B cell (primary cell): ENCODE results near the gene KCNC2. TPM values are rescaled to one million over a fixed set of nuclear protein-coding genes. Genes with fewer than 3 reads are reported as not detected.

Source experiments
- ATAC-seq: fragments of 200-7000 bp; cut with Tn5 transposase; one replicate; pipeline ENCODE4 v1.10.0; 2021; ENCODE audit warnings: low read depth, mild to moderate bottlenecking, moderate number of reproducible peaks, moderate library complexity
- CTCF ChIA-PET: fragments of 350-600 bp; sonication (Branson Sonifier 250); formaldehyde crosslinking; loops from one replicate; lab custom pipeline; 2021; ENCODE audit warnings: antibody characterized with exemption, inconsistent platforms; lab: Charles Lee
- POLR2A ChIA-PET: fragments of 350-600 bp; sonication (Branson Sonifier 250); formaldehyde crosslinking; loops from one replicate; lab custom pipeline; 2021; ENCODE audit warnings: antibody characterized with exemption; lab: Charles Lee
- DNase-seq: peaks from one replicate; pipeline ENCODE4 v3.0.0; 2013
- H2AFZ ChIP-seq: 2 replicates; pipeline ENCODE4 v1.6.1; 2012; ENCODE audit warnings: mild to moderate bottlenecking, low read depth, low read length; ENCODE audit not compliant: insufficient read depth, poor library complexity, severe bottlenecking
- H3K27ac ChIP-seq, 2 donors: 1 replicate in 1 of 2; 2 replicates in 1 of 2; pipeline ENCODE4 v1.5.1; 2012 to 2013; ENCODE audit warnings: low read length in 2 of 2, mild to moderate bottlenecking in 2 of 2, moderate library complexity in 1 of 2
- H3K27me3 ChIP-seq, 4 experiments: fragments of 200-600 bp in 1 of 4; sonication (generic) in 1 of 4; replicated peaks in 1 of 4; 1 replicate in 2 of 4; 2 replicates in 2 of 4; pipeline versions ENCODE4 v1.6.1 to v1.7.0; 2013 to 2016; ENCODE audit warnings: low read length in 3 of 4, mild to moderate bottlenecking in 2 of 4, mixed read lengths in 1 of 4, moderate library complexity in 1 of 4; ENCODE audit not compliant: insufficient read depth in 4 of 4, control insufficient read depth in 3 of 4; ENCODE audit errors: control extremely low read depth in 1 of 4
- H3K36me3 ChIP-seq, 2 experiments: replicated peaks in 1 of 2; 1 replicate in 1 of 2; 2 replicates in 1 of 2; pipeline versions ENCODE4 v1.6.1 to v1.7.1; 2013; ENCODE audit warnings: low read length in 1 of 2; ENCODE audit not compliant: insufficient read depth in 2 of 2, control insufficient read depth in 1 of 2; ENCODE audit errors: control extremely low read depth in 1 of 2, extremely low read depth in 1 of 2
- H3K4me1 ChIP-seq, 2 donors: fragments of 200-600 bp in 1 of 2; sonication (generic) in 1 of 2; 1 replicate in 1 of 2; 2 replicates in 1 of 2; pipeline versions ENCODE4 v1.5.1 to v1.6.1; 2013 to 2017; ENCODE audit warnings: low read length in 2 of 2; ENCODE audit not compliant: control insufficient read depth in 2 of 2, insufficient read depth in 2 of 2
- H3K4me2 ChIP-seq: replicated peaks from 2 replicates; pipeline ENCODE3; 2012; ENCODE audit warnings: mild to moderate bottlenecking, low read depth, low read length; ENCODE audit not compliant: poor library complexity, severe bottlenecking
- H3K4me3 ChIP-seq, 5 experiments: fragments of 200-600 bp in 1 of 5; sonication (generic) in 1 of 5; 1 replicate in 3 of 5; 2 replicates in 2 of 5; pipeline versions ENCODE4 v1.5.1 to v1.7.0; 2011 to 2016; ENCODE audit warnings: low read length in 4 of 5, mild to moderate bottlenecking in 4 of 5, low read depth in 2 of 5, control low read depth in 1 of 5, moderate library complexity in 1 of 5; ENCODE audit not compliant: insufficient read depth in 1 of 5; ENCODE audit errors: control extremely low read depth in 1 of 5, extremely low read depth in 1 of 5
- H3K79me2 ChIP-seq: fragments of 200-600 bp; sonication (generic); one replicate; pipeline ENCODE4 v1.6.0; 2016; ENCODE audit warnings: low read length; ENCODE audit not compliant: control insufficient read depth, insufficient read depth
- H3K9ac ChIP-seq: fragments of 200-600 bp; sonication (generic); 2 replicates; pipeline ENCODE4 v1.6.1; 2017; ENCODE audit warnings: mild to moderate bottlenecking, low read length, moderate library complexity
- H3K9me3 ChIP-seq, 3 donors: one replicate each; pipeline versions ENCODE4 v1.6.1 to v1.7.1; 2013; ENCODE audit warnings: low read length in 2 of 3; ENCODE audit not compliant: control insufficient read depth in 2 of 3, insufficient read depth in 1 of 3; ENCODE audit errors: control extremely low read depth in 1 of 3
- H4K20me1 ChIP-seq: 2 replicates; pipeline ENCODE4 v1.6.0; 2012; ENCODE audit warnings: mild to moderate bottlenecking, low read length; ENCODE audit not compliant: insufficient read depth, control insufficient read depth, poor library complexity, severe bottlenecking
- H3K27ac Mint-ChIP-seq: one replicate; pipeline ENCODE4 v1.8.0; 2021; ENCODE audit warnings: mixed read lengths
- H3K27me3 Mint-ChIP-seq: one replicate; pipeline ENCODE4 v1.8.0; 2021; ENCODE audit warnings: mixed read lengths
- H3K4me1 Mint-ChIP-seq: one replicate; pipeline ENCODE4 v1.8.0; 2021; ENCODE audit warnings: mixed read lengths
- H3K4me3 Mint-ChIP-seq: one replicate; pipeline ENCODE4 v1.8.0; 2021; ENCODE audit warnings: mixed read lengths
- H3K9me3 Mint-ChIP-seq: one replicate; pipeline ENCODE4 v1.8.0; 2022; ENCODE audit warnings: mixed read lengths; ENCODE audit not compliant: insufficient read depth
- EZH2 ChIP-seq: IDR thresholded peaks from 2 replicates; pipeline ENCODE4 v1.6.1; 2012; ENCODE audit warnings: borderline replicate concordance, low read depth, mild to moderate bottlenecking, moderate library complexity, low read length; ENCODE audit not compliant: insufficient read depth, poor library complexity, severe bottlenecking
- WGBS: methylation state at CpG from one replicate; pipeline ENCODE4 v1.1.5; 2013; ENCODE audit warnings: missing lambda C conversion rate; ENCODE audit not compliant: insufficient coverage; 5-methylcytosine and 5-hydroxymethylcytosine counted together
- intact Hi-C: fragments of 100-400 bp; cut with micrococcal nuclease; formaldehyde crosslinking; loops from one replicate; pipeline ENCODE4 v1.10.0; 2022
- polyA plus RNA-seq: library from polyadenylated mRNA; depleted of rRNA; stranded (reverse); fragments of >200 nt; gene quantifications from 2 replicates; pipeline ENCODE4 v1.2.3, GENCODE V29; 2012
- total RNA-seq, 2 donors: library from RNA; stranded (reverse); fragments of 120-200 nt in 1 of 2; gene quantifications; 1 replicate in 1 of 2; 2 replicates in 1 of 2; pipeline versions ENCODE4 v1.2.3 to v1.2.4, GENCODE V29; 2013 to 2022
- TF ChIP-seq, protein P1 (sequence below): fragments of 200-600 bp; IDR thresholded peaks from one replicate; pipeline ENCODE4 v1.8.0; 2022; ENCODE audit warnings: antibody characterized with exemption, mild to moderate bottlenecking

Gene KCNC2
- total and polyA plus RNA-seq, 2 donors (not counting 1 experiment from before 2014, with no cell fraction given) = not detected

DNA sequence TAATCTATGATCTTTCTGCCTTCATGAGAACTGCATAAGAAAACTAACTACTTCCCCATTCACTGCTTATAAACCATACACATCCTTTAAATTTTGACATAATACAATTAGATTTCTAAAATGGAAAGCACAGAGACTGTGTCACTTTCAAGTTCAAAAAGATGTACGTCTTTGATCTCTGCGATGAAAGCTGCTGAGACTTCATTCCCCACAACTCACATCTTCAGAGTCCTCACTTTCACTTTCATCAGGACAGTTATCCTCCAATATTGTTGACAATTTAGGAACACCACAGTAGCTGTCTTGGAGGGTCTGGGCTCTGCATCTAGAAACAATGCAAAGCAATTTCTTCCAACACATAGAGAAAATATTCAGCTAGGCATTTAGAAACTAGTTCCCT is 47.9 kb upstream of the KCNC2 start:
- Histone ChIP-seq H3K36me3 (no peaks in the 10 kb centered on the region), H3K4me3 (no peak overlapping the region), H2AFZ (no peak overlapping the region), H3K4me2 (no peak overlapping the region), H3K9me3 (no peaks in the 10 kb centered on the region), H3K4me1 (no peaks in the 10 kb centered on the region), H3K27ac (no peak overlapping the region), H3K79me2 (no peaks in the 10 kb centered on the region), H3K9ac (no peak overlapping the region), H3K27me3 (no peaks in the 10 kb centered on the region), H4K20me1 (no peaks in the 10 kb centered on the region)
- no peak overlapping the region for H3K4me3 Mint-ChIP-seq
- no peaks in the 10 kb centered on the region for H3K27me3 Mint-ChIP-seq
- POLR2A ChIA-PET = no interaction called here
- no peaks in the 10 kb centered on the region for H3K4me1 Mint-ChIP-seq
- CTCF ChIA-PET = no interaction called here
- 69% methylated on average over 2 of the region's 2 CpGs for WGBS
- DNase-seq (no peak), ATAC-seq (no peak)
- no peaks in the 10 kb centered on the region for H3K9me3 Mint-ChIP-seq
- TF ChIP-seq, protein P1, sequence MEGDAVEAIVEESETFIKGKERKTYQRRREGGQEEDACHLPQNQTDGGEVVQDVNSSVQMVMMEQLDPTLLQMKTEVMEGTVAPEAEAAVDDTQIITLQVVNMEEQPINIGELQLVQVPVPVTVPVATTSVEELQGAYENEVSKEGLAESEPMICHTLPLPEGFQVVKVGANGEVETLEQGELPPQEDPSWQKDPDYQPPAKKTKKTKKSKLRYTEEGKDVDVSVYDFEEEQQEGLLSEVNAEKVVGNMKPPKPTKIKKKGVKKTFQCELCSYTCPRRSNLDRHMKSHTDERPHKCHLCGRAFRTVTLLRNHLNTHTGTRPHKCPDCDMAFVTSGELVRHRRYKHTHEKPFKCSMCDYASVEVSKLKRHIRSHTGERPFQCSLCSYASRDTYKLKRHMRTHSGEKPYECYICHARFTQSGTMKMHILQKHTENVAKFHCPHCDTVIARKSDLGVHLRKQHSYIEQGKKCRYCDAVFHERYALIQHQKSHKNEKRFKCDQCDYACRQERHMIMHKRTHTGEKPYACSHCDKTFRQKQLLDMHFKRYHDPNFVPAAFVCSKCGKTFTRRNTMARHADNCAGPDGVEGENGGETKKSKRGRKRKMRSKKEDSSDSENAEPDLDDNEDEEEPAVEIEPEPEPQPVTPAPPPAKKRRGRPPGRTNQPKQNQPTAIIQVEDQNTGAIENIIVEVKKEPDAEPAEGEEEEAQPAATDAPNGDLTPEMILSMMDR = no peak
- TF ChIP-seq EZH2 = no peak
- intact Hi-C loops = no loop called here
- H3K27ac Mint-ChIP-seq = no peak overlapping the region

GRCh38 chr12:75245108-75245507 is 35.5 kb upstream of the KCNC2 start:
- intact Hi-C loops = no loop called here
- peaks cover 4% of the 10 kb centered on the region for H3K9me3 Mint-ChIP-seq
- H3K4me3 Mint-ChIP-seq = no peak overlapping the region
- H3K27me3 ChIP-seq = no peaks in the 10 kb centered on the region
- no peak overlapping the region for H3K27ac ChIP-seq
- ChIA-PET CTCF (no interaction called here), POLR2A (no interaction called here)
- no peak overlapping the region for H2AFZ ChIP-seq
- H3K4me1 Mint-ChIP-seq = no peaks in the 10 kb centered on the region
- no peak overlapping the region for H3K27ac Mint-ChIP-seq
- H3K36me3 ChIP-seq = no peaks in the 10 kb centered on the region
- DNase-seq (no peak), ATAC-seq (no peak)
- no peak overlapping the region for H3K4me3 ChIP-seq
- H3K27me3 Mint-ChIP-seq = no peaks in the 10 kb centered on the region
- no peak overlapping the region for H3K9ac ChIP-seq
- H4K20me1 ChIP-seq = no peaks in the 10 kb centered on the region
- no peaks in the 10 kb centered on the region for H3K79me2 ChIP-seq
- peaks cover 0 to 7% (median 0%) of the 10 kb centered on the region in 3 donors for H3K9me3 ChIP-seq
- H3K4me1 ChIP-seq = no peaks in the 10 kb centered on the region
- TF ChIP-seq EZH2 = no peak
- TF ChIP-seq, protein P1 = no peak
- H3K4me2 ChIP-seq = no peak overlapping the region
